PC-3 (cell line): Measurements from ENCODE around the gene TMEM82. TPM values are rescaled to one million over a fixed set of nuclear protein-coding genes. Genes with fewer than 3 reads are reported as not detected.

Source experiments
- ATAC-seq: fragments of 200-7000 bp; cut with Tn5 transposase; 2 replicates; pipeline ENCODE4 v1.9.1; 2020; ENCODE audit warnings: mild to moderate bottlenecking, moderate library complexity
- BruUV-seq: library from RNA; stranded (reverse); fragments of 400-500 nt; replicated peaks from 2 replicates; lab custom pipeline; 2021; lab: Mats Ljungman, UMichigan
- CTCF ChIA-PET: fragments of 300-600 bp; sonication (Branson Sonifier 250); formaldehyde crosslinking; loops from one replicate; lab custom pipeline; 2022; ENCODE audit warnings: antibody characterized with exemption; lab: Charles Lee
- POLR2A ChIA-PET: fragments of 300-600 bp; sonication (Branson Sonifier 250); formaldehyde crosslinking; loops from one replicate; lab custom pipeline; 2022; ENCODE audit warnings: antibody characterized with exemption; ENCODE audit not compliant: unreplicated experiment; lab: Charles Lee
- DNase-seq: peaks from one replicate; pipeline ENCODE4 v3.0.0-alpha.2; 2015
- H2AFZ ChIP-seq: fragments of 300-600 bp; sonication (generic); 2 replicates; pipeline ENCODE4 v1.6.0; 2016; ENCODE audit warnings: antibody characterized with exemption, low read length
- H3F3A ChIP-seq: fragments of 300-600 bp; sonication (generic); one replicate; pipeline ENCODE4 v1.6.0; 2017; ENCODE audit warnings: antibody characterized with exemption, low read length, control low read depth, mild to moderate bottlenecking; ENCODE audit not compliant: unreplicated experiment
- H3K27ac ChIP-seq: fragments of 300-600 bp; sonication (generic); 2 replicates; pipeline ENCODE4 v1.5.1; 2016; ENCODE audit warnings: mild to moderate bottlenecking, low read length
- H3K27me3 ChIP-seq: fragments of 300-600 bp; sonication (generic); 2 replicates; pipeline ENCODE4 v1.6.1; 2016; ENCODE audit warnings: low read length, mixed read lengths
- H3K36me3 ChIP-seq: fragments of 300-600 bp; sonication (generic); 2 replicates; pipeline ENCODE4 v1.6.1; 2016; ENCODE audit warnings: low read depth, mixed run types, low read length, mixed read lengths
- H3K4me1 ChIP-seq: fragments of 300-600 bp; sonication (generic); 2 replicates; pipeline ENCODE4 v1.5.1; 2016; ENCODE audit warnings: low read length; ENCODE audit not compliant: insufficient read depth
- H3K4me2 ChIP-seq: fragments of 300-600 bp; sonication (generic); 2 replicates; pipeline ENCODE4 v1.6.0; 2016; ENCODE audit warnings: low read length
- H3K4me3 ChIP-seq: fragments of 300-600 bp; sonication (generic); 2 replicates; pipeline ENCODE4 v1.5.1; 2016; ENCODE audit warnings: mild to moderate bottlenecking, low read length, mixed read lengths
- H3K79me2 ChIP-seq: fragments of 300-600 bp; sonication (generic); 2 replicates; pipeline ENCODE4 v1.6.1; 2017; ENCODE audit warnings: low read length, mixed read lengths
- H3K9ac ChIP-seq: fragments of 300-600 bp; sonication (generic); 2 replicates; pipeline ENCODE4 v1.6.0; 2016; ENCODE audit warnings: mild to moderate bottlenecking, low read length
- H3K9me2 ChIP-seq: fragments of 300-600 bp; sonication (generic); replicated peaks from 2 replicates; pipeline ENCODE4 v1.6.1; 2016; ENCODE audit warnings: mixed run types, low read length, mixed read lengths
- H3K9me3 ChIP-seq: fragments of 300-600 bp; sonication (generic); 2 replicates; pipeline ENCODE4 v1.6.1; 2016; ENCODE audit warnings: low read length, mixed read lengths
- H4K20me1 ChIP-seq: fragments of 300-600 bp; sonication (generic); 2 replicates; pipeline ENCODE4 v1.6.1; 2016; ENCODE audit warnings: low read length, mixed read lengths
- CTCF ChIP-seq: fragments of 300-600 bp; sonication (generic); conservative IDR thresholded peaks from 2 replicates; pipeline ENCODE4 v1.5.1; 2017; ENCODE audit warnings: antibody characterized with exemption, low read depth, mild to moderate bottlenecking, low read length
- EZH2 ChIP-seq: fragments of 300-600 bp; sonication (generic); IDR thresholded peaks from one replicate; pipeline ENCODE4 v1.6.1; 2017; ENCODE audit warnings: antibody characterized with exemption, mild to moderate bottlenecking, low read length; ENCODE audit not compliant: unreplicated experiment
- EZH2phosphoT487 ChIP-seq: fragments of 300-600 bp; sonication (generic); IDR thresholded peaks from 2 replicates; pipeline ENCODE4 v1.6.1; 2018; ENCODE audit warnings: mild to moderate bottlenecking, antibody characterized with exemption, low read length, borderline replicate concordance
- intact Hi-C: fragments of 100-400 bp; cut with micrococcal nuclease; formaldehyde crosslinking; loops from 2 replicates; pipeline ENCODE4 v1.9.0; 2023
- total RNA-seq: library from RNA; depleted of rRNA; stranded (reverse); fragments of >200 nt; gene quantifications from 2 replicates; pipeline ENCODE4 v1.2.3, GENCODE V29; 2014

Gene TMEM82
- total RNA-seq, 1 experiment from 2014 or later: not detected

- CTCF ChIA-PET: no interaction called here
- intact Hi-C loops: no loop called here
- peak overlapping the region; percentile 33; the same call in 1 of the 2 replicates for H3K27ac ChIP-seq
Observed at GRCh38 chr1:15761366-15762128, 19.2 kb downstream of the TMEM82 start.

GRCh38 chr1:15762546-15762945 lies 20.2 kb downstream of the TMEM82 start:
- Histone ChIP-seq H3K4me2 (no peak overlapping the region), H3K4me3 (no peak overlapping the region), H4K20me1 (no peaks in the 10 kb centered on the region), H3K9ac (no peak overlapping the region), H3K9me2 (no peaks in the 10 kb centered on the region), H2AFZ (no peak overlapping the region), H3K79me2 (peaks cover 49% of the 10 kb centered on the region), H3F3A (no peaks in the 10 kb centered on the region), H3K36me3 (peaks cover 3% of the 10 kb centered on the region; the same call in 1 of the 2 replicates), H3K27ac (no peak overlapping the region), H3K4me1 (peaks cover 48% of the 10 kb centered on the region), H3K9me3 (no peaks in the 10 kb centered on the region), H3K27me3 (no peaks in the 10 kb centered on the region)
- ChIA-PET POLR2A (no interaction called here), CTCF (no interaction called here)
- intact Hi-C loops: no loop called here
- ATAC-seq: no peak
- TF ChIP-seq EZH2 (no peak), EZH2phosphoT487 (no peak), CTCF (no peak)
- DNase-seq: no peak
- no TSS peak for BruUV-seq

More at GRCh38 chr1:15761366-15762128, 19.2 kb downstream of the TMEM82 start:
- Histone ChIP-seq H3K9me2 (no peaks in the 10 kb centered on the region), H3K4me3 (no peak overlapping the region; the same call in 1 of the 2 replicates), H3K9me3 (no peaks in the 10 kb centered on the region), H3K27me3 (no peaks in the 10 kb centered on the region), H3F3A (no peaks in the 10 kb centered on the region), H3K4me1 (peaks cover 55% of the 10 kb centered on the region), H4K20me1 (no peaks in the 10 kb centered on the region), H3K9ac (no peak overlapping the region), H3K36me3 (no peaks in the 10 kb centered on the region), H3K79me2 (peaks cover 49% of the 10 kb centered on the region), H3K4me2 (peak overlapping the region; percentile 84), H2AFZ (no peak overlapping the region)
- no TSS peak for BruUV-seq
- TF ChIP-seq EZH2: no peak
- TF ChIP-seq CTCF: no peak
- no peak for TF ChIP-seq EZH2phosphoT487
- POLR2A ChIA-PET: interaction anchor here (0.7 kb wide), 1 partner anchor 874 kb away, joined by 5 read pairs; no protein-coding TSS in a partner anchor
- ATAC-seq: no peak
- no peak for DNase-seq

- DNase-seq: no peak
- peaks cover 15% of the 10 kb centered on the region for H3K36me3 ChIP-seq
- H4K20me1 ChIP-seq: no peaks in the 10 kb centered on the region
- peaks cover 44% of the 10 kb centered on the region for H3K79me2 ChIP-seq
- H3K4me2 ChIP-seq: no peak overlapping the region
- H3K4me1 ChIP-seq: peaks cover 41% of the 10 kb centered on the region
- no peaks in the 10 kb centered on the region for H3K9me2 ChIP-seq
- H3K27ac ChIP-seq: no peak overlapping the region
- H3K27me3 ChIP-seq: no peaks in the 10 kb centered on the region
- no peak overlapping the region for H3K9ac ChIP-seq
- no peaks in the 10 kb centered on the region for H3K9me3 ChIP-seq
- H3F3A ChIP-seq: no peaks in the 10 kb centered on the region
- ChIA-PET POLR2A (no interaction called here), CTCF (no interaction called here)
- TF ChIP-seq EZH2 (no peak), CTCF (no peak), EZH2phosphoT487 (no peak)
- H3K4me3 ChIP-seq: no peak overlapping the region
- no TSS peak for BruUV-seq
- intact Hi-C loops: no loop called here
- no peak overlapping the region for H2AFZ ChIP-seq
- no peak for ATAC-seq
Observed at GRCh38 chr1:15764269-15764764, 22.0 kb downstream of the TMEM82 start.
